Suprapubic skin (tissue), 3 donors: Measurements from ENCODE around the gene PGLYRP4.

Source experiments
- CTCF ChIP-seq, 2 donors: fragments of 200-600 bp in 1 of 2; fragments of 450-650 bp in 1 of 2; sonication (generic) in 1 of 2; IDR thresholded peaks; one replicate each; pipeline ENCODE4 v1.5.1; 2016 to 2019; ENCODE audit warnings: antibody characterized with exemption in 2 of 2, mild to moderate bottlenecking in 1 of 2, moderate library complexity in 1 of 2
- POLR2A ChIP-seq, 2 donors: fragments of 450-650 bp; IDR thresholded peaks; one replicate each; pipeline ENCODE4 v1.6.1; 2017; ENCODE audit warnings: antibody characterized with exemption in 2 of 2, mild to moderate bottlenecking in 2 of 2, moderate library complexity in 2 of 2

- no peak for TF ChIP-seq POLR2A (IDR thresholded peaks at IDR 0.05)
- no peak for TF ChIP-seq CTCF (IDR thresholded peaks at IDR 0.05)
These were observed 10.4 kb downstream of the PGLYRP4 start for GRCh38 chr1:153337980-153338853.
